ENCODE measurements around the gene MYO5A.

- TF ChIP-seq CTCF (IDR thresholded peaks at IDR 0.05 in 4 of 5, conservative IDR thresholded peaks at IDR 0.05 in 1 of 5) (no peak), POLR2A (IDR thresholded peaks at IDR 0.05) (no peak)
These were observed 29.2 kb downstream of the MYO5A start for GRCh38 chr15:52499506-52499905.

Data from gastrocnemius medialis (tissue), 4 donors.